ENCODE measurements around the gene CREBBP.

DNA sequence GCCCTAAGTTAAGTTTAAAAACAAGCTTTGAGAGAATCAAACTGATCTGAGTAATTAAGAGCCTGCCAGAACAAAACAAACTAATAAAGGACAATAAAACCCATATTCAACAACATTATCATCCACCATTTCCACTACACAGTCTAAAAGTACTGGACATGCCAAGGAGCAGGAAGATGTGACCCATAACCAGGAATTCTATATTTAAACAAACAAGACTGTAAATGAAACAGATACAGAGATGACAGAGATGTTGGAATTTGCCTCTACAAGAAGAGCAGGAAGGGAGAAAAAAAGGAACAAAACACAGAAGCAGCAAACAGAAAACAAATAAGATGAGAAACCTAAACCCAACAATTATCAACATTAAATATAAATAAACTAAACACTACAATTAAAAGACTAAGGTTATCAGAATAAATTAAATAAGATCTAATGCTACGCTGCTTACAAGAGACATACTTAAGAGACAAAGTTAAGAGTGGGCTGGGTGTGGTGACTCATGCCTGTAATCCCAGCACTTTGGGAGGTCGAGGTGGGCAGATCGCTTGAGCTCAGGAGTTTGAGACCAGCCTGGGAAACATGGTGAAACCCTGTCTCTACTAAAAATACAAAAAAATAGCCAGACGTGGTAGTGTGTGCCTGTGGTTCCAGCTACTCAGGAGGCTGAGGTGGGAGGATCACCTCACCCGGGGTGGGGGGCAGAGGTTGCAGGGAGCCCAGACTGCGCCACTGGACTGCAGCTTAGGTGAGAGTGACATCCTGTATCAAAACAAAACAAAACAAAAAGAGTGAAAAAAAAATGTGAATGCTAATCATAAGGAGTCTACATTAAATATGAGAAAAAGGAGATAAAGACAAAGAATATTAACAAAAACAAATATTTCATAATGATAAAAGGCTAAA lies 50.6 kb downstream of the CREBBP start:
- TF ChIP-seq, protein P1, sequence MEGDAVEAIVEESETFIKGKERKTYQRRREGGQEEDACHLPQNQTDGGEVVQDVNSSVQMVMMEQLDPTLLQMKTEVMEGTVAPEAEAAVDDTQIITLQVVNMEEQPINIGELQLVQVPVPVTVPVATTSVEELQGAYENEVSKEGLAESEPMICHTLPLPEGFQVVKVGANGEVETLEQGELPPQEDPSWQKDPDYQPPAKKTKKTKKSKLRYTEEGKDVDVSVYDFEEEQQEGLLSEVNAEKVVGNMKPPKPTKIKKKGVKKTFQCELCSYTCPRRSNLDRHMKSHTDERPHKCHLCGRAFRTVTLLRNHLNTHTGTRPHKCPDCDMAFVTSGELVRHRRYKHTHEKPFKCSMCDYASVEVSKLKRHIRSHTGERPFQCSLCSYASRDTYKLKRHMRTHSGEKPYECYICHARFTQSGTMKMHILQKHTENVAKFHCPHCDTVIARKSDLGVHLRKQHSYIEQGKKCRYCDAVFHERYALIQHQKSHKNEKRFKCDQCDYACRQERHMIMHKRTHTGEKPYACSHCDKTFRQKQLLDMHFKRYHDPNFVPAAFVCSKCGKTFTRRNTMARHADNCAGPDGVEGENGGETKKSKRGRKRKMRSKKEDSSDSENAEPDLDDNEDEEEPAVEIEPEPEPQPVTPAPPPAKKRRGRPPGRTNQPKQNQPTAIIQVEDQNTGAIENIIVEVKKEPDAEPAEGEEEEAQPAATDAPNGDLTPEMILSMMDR (IDR thresholded peaks at IDR 0.05): no peak
- TF ChIP-seq EP300 (IDR thresholded peaks at IDR 0.05) (no peak), POLR2A (IDR thresholded peaks at IDR 0.05) (no peak)
